Parathyroid adenoma (tissue), 2 donors: ENCODE measurements around the gene ZNF311.
"Not testable (repeated sequence)": the region's sequence is repeated elsewhere in the genome, so short reads cannot be mapped to it uniquely, and the experiment has no call there.

Experiments used
- H2AFZ ChIP-seq: fragments of 300-600 bp; sonication (generic); one replicate; pipeline ENCODE4 v1.7.0; 2017; ENCODE audit warnings: antibody characterized with exemption, mild to moderate bottlenecking
- H3K27ac ChIP-seq: fragments of 300-600 bp; sonication (generic); one replicate; pipeline ENCODE4 v1.7.0; 2017
- H3K27me3 ChIP-seq: fragments of 300-600 bp; sonication (generic); one replicate; pipeline ENCODE4 v1.7.0; 2017; ENCODE audit warnings: low read length; ENCODE audit not compliant: control insufficient read depth, insufficient read depth
- H3K36me3 ChIP-seq: fragments of 300-600 bp; sonication (generic); one replicate; pipeline ENCODE4 v1.7.0; 2017; ENCODE audit warnings: low read length; ENCODE audit not compliant: control insufficient read depth, insufficient read depth
- H3K4me1 ChIP-seq: fragments of 300-600 bp; sonication (generic); one replicate; pipeline ENCODE4 v1.7.0; 2017; ENCODE audit warnings: control low read depth
- H3K4me2 ChIP-seq: fragments of 300-600 bp; sonication (generic); one replicate; pipeline ENCODE4 v1.7.0; 2017; ENCODE audit warnings: low read length
- H3K4me3 ChIP-seq: fragments of 300-600 bp; sonication (generic); one replicate; pipeline ENCODE4 v1.7.0; 2017; ENCODE audit warnings: low read depth, low read length
- H3K79me2 ChIP-seq: fragments of 300-600 bp; sonication (generic); one replicate; pipeline ENCODE4 v1.7.0; 2017; ENCODE audit warnings: control low read depth
- H3K9ac ChIP-seq: fragments of 300-600 bp; sonication (generic); one replicate; pipeline ENCODE4 v1.7.0; 2017; ENCODE audit warnings: mild to moderate bottlenecking
- H3K9me3 ChIP-seq: fragments of 300-600 bp; sonication (generic); one replicate; pipeline ENCODE4 v1.7.0; 2017; ENCODE audit warnings: low read length; ENCODE audit not compliant: control insufficient read depth
- TF ChIP-seq, protein P1 (sequence below): fragments of 300-600 bp; sonication (generic); IDR thresholded peaks from one replicate; pipeline ENCODE4 v1.7.0; 2017; ENCODE audit warnings: antibody characterized with exemption, mild to moderate bottlenecking
- donor health status: primary hyperparathyroidism.

ZNF311 gene

DNA sequence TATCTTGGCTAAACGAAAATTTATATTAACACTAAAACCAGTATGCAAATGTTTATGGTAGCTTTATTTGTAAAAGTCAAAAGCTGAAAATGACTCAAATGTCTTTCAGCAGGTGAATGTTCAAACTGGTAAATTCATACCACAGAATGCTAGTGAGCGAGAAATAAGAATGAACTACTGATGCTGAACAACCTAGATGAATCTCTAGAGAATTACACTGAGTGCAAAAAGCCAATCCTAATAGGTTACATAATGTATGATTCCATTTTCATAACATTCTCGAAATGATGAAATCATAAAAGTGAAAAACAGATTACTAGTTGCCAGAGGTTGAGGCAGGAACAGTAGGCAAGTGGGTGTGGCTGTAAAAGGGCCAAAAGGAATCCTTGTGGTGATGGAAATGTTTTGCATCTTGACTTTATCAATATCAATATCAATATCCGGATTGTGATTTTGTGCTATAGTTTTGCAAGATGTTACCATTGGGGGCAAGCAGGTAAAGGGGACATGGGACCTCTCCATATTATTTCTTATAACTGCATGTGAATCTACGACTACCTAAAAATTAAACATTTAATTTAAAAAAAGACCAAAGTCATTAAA, 26.1 kb downstream of the ZNF311 start:
- H3K27ac ChIP-seq, result no peak overlapping the region
- TF ChIP-seq, protein P1, sequence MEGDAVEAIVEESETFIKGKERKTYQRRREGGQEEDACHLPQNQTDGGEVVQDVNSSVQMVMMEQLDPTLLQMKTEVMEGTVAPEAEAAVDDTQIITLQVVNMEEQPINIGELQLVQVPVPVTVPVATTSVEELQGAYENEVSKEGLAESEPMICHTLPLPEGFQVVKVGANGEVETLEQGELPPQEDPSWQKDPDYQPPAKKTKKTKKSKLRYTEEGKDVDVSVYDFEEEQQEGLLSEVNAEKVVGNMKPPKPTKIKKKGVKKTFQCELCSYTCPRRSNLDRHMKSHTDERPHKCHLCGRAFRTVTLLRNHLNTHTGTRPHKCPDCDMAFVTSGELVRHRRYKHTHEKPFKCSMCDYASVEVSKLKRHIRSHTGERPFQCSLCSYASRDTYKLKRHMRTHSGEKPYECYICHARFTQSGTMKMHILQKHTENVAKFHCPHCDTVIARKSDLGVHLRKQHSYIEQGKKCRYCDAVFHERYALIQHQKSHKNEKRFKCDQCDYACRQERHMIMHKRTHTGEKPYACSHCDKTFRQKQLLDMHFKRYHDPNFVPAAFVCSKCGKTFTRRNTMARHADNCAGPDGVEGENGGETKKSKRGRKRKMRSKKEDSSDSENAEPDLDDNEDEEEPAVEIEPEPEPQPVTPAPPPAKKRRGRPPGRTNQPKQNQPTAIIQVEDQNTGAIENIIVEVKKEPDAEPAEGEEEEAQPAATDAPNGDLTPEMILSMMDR, result no peak
- no peak overlapping the region for H3K4me3 ChIP-seq
- no peak overlapping the region for H3K4me2 ChIP-seq
- H3K79me2 ChIP-seq, result no peaks in the 10 kb centered on the region
- H3K36me3 ChIP-seq, result no peaks in the 10 kb centered on the region
- no peak overlapping the region for H2AFZ ChIP-seq
- H3K27me3 ChIP-seq, result no peaks in the 10 kb centered on the region
- no peaks in the 10 kb centered on the region for H3K9me3 ChIP-seq
- no peaks in the 10 kb centered on the region for H3K4me1 ChIP-seq
- no peak overlapping the region for H3K9ac ChIP-seq

DNA sequence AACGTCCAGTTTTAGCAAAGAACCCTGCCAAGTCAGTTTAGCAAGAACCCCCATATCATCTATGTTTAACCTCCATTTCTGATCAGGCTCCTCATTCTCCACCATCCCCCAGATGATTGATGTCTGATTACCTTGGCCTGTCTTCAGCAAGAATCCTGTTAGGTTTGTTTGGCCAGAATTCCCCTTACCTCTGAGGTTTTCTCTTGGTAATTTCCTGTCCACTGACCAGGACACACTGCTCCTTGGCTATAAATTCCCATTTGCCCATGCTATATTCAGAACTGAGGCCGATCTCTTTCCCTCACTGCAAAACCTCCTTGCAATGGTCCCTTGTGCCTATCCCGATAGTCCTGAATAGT, 27.0 kb downstream of the ZNF311 start:
- no peaks in the 10 kb centered on the region for H3K27me3 ChIP-seq
- no peak overlapping the region for H3K9ac ChIP-seq
- no peaks in the 10 kb centered on the region for H3K4me1 ChIP-seq
- H3K79me2 ChIP-seq, result no peaks in the 10 kb centered on the region
- no peak overlapping the region for H2AFZ ChIP-seq
- no peak overlapping the region for H3K4me2 ChIP-seq
- H3K36me3 ChIP-seq, result no peaks in the 10 kb centered on the region
- no peak overlapping the region for H3K4me3 ChIP-seq
- no peaks in the 10 kb centered on the region for H3K9me3 ChIP-seq
- TF ChIP-seq, protein P1, result no peak
- H3K27ac ChIP-seq, result no peak overlapping the region

DNA sequence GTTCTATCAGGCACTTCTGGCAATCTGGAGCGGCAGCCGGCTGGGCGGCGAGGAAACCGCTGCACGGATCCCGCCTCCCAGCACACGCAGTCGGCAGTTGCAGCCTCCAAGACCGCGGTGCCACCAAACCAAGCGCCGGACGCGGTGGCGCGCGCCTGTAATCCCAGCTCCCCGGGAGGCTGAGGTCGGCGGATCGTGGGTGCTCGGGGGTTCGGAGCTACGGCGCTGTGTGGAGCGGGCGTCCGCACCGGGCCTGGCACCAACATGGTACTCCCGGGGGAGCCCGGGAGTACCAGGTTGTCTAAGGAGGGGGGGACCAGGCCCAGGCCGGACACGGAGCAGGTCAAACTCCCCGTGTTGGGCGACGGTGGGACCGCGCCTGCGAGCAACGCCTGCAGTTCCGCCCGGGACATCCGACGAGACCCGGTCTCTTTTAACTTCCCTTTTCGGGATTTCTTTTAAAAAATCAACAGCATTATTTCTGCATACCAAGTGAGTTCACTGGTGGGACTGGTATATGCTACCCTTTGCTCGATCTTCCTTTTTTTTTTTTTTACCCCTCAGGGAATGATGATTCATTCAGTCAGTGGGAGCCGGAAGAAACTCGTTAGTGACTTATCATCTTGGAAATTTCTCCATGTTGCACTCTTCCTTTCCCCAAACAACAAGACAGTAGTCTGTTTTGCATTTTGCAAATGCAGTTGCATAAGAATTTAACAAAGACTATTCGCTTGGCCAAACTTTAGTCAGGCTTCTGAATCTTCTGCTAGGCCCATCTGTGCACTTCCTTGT, 27.6 kb downstream of the ZNF311 start:
- H3K4me3 ChIP-seq, result no peak overlapping the region

DNA sequence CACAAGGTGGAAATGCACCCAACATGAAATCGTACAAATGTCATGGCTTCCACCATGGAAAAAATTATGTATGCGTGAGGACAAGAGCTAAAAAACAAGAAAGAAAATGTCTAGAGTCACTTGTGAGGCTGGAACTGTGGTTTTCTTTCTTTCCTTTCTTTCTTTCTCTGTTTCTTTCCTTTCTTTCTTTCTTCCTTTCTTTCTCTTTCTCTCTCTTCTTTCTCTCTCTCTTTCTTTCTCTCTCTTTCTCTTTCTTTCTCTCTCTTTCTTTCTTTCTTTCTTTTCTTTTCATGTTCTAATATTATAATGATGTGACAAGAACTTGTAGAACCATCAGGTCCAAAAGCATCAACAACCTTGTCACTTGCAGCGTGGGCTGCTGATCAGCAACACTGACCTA, 28.4 kb downstream of the ZNF311 start:
- Histone ChIP-seq H3K4me3 (no peak overlapping the region), H2AFZ (no peak overlapping the region), H3K9me3 (no peaks in the 10 kb centered on the region), H3K4me1 (no peaks in the 10 kb centered on the region), H3K36me3 (no peaks in the 10 kb centered on the region), H3K79me2 (no peaks in the 10 kb centered on the region), H3K9ac (no peak overlapping the region), H3K27me3 (no peaks in the 10 kb centered on the region), H3K4me2 (no peak overlapping the region), H3K27ac (no peak overlapping the region)
- TF ChIP-seq, protein P1, result no peak

More for the DNA sequence above, 27.6 kb downstream of the ZNF311 start:
- Histone ChIP-seq H3K79me2 (no peaks in the 10 kb centered on the region), H3K27me3 (no peaks in the 10 kb centered on the region), H3K4me1 (no peaks in the 10 kb centered on the region), H3K9ac (no peak overlapping the region), H2AFZ (peak overlapping the region; percentile 18), H3K36me3 (no peaks in the 10 kb centered on the region), H3K27ac (no peak overlapping the region), H3K9me3 (no peaks in the 10 kb centered on the region), H3K4me2 (no peak overlapping the region)
- TF ChIP-seq, protein P1, result no peak

DNA sequence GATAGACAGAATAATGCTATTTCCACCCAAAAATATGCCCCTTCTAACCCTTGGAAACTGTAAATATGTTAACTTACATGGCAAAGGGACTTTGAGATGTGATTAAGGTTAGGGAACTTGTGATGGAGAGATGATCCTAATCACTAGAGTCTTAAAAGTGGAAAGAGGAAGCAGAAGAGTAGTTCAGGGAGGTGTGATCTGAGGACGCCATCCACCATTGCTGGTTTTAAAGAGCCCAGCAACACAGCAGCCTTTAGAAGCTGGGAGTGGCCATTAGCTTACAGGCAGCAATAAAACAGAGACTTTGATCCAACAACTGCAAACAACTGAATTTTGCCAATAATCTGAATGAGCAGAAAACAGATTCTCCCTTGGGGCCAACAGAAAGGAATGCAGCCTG, 30.6 kb downstream of the ZNF311 start:
- Histone ChIP-seq H3K27ac (no peak overlapping the region), H3K9me3 (no peaks in the 10 kb centered on the region), H3K4me2 (no peak overlapping the region), H3K9ac (no peak overlapping the region), H2AFZ (no peak overlapping the region), H3K36me3 (no peaks in the 10 kb centered on the region), H3K79me2 (no peaks in the 10 kb centered on the region), H3K4me1 (no peaks in the 10 kb centered on the region), H3K4me3 (no peak overlapping the region), H3K27me3 (no peaks in the 10 kb centered on the region)
- TF ChIP-seq, protein P1, result no peak

DNA sequence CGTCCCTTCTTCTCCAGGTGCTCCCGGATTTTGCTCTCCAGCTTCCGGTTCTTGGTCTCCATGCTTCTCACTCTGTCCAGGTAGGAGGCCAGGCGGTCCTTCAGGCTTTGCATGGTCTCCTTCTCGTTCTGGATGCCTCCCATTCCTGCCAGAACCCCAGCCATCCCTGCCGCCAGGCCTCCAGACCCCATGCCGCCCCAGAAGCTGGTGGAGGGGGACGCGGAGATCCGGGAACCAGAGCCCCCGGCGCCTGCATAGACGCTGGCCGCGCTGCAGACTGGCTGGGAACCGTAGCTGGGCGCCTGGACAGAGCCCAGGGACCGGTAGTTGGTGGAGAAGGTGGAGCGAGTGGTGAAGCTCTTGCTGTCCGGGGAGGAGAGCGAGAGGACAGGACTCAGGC, 35.1 kb downstream of the ZNF311 start:
- not testable (repeated sequence) for H2AFZ ChIP-seq, H3K4me2 ChIP-seq, H3K27me3 ChIP-seq, H3K4me3 ChIP-seq, H3K4me1 ChIP-seq, H3K36me3 ChIP-seq, H3K79me2 ChIP-seq, H3K9me3 ChIP-seq, H3K9ac ChIP-seq, H3K27ac ChIP-seq
